Activated CD4-positive, alpha-beta T cell treated with anti-CD3 and anti-CD28 coated beads, Interleukin-2, amount 50 U/mL, for 4 hours (primary cell): ENCODE measurements around the gene ADAMTS13.
"Not testable (repeated sequence)": the region's sequence is repeated elsewhere in the genome, so short reads cannot be mapped to it uniquely, and the experiment has no call there.

Experiments
- DNase-seq, 2 experiments: peaks; one replicate each; pipeline ENCODE4 v3.0.0-alpha.2; 2020

The ADAMTS13 gene

GRCh38 chr9:133421615-133422542 lies at the start of gene ADAMTS13:
TSS of gene ADAMTS13 (plus strand) at chr9:133422367. CDS start at chr9:133422444, 77 bp downstream.
- no peak for DNase-seq

GRCh38 chr9:133374612-133375115 lies 47.5 kb upstream of the ADAMTS13 start:
- no peak for DNase-seq

- no peak for DNase-seq
These were observed 46.9 kb upstream of the ADAMTS13 start for GRCh38 chr9:133375116-133375723.

GRCh38 chr9:133375724-133376654 lies 46.2 kb upstream of the ADAMTS13 start, which contains the start of the genes STKLD1 and SURF4:
TSS of gene STKLD1 (plus strand) at chr9:133376366. CDS start at chr9:133376474, 108 bp downstream.
TSS of gene SURF4 (minus strand) at chr9:133376060. CDS start at chr9:133375969, 91 bp downstream.
- peak; percentile 90 to 91 for DNase-seq

DNA sequence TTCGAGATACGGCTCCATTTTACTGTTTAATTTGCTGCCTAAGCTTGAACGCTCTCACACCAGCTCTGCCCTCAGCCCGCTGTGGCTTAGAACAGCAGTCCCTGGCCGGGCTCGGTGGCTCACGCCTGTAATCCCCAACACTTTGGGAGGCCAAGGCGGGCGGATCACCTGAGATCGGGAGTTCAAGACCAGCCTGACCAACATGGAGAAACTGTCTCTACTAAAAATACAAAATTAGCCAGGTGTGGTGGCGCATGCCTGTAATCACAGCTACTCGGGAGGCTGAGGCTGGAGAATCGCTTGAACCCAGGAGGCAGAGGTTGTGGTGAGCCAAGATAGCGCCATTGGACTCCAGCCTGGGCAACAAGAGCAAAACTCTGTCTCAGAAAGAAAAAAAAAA lies 44.9 kb upstream of the ADAMTS13 start:
- DNase-seq = not testable (repeated sequence)

DNA sequence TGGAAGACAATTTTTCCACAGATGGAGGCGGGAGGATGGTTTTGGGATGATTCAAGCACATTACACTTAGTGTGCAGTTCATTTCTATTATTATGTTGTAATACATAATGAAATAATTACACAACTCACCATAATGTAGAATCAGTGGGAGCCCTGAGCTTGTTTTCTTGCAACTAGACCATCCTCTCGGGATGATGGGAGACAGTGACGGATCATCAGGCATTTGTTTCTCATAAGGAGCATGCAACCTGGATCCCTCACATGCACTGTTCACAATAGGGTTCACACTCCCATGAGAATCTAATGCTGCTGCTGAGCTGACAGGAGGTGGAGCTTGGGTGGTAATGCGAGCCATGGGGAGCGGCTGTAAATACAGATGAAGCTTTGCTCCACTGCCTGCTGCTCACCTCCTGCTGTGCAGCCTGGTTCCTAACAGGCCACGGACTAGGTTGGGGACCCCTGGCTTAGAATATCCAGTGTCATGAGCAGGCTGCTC lies 44.4 kb upstream of the ADAMTS13 start:
- DNase-seq = no peak

DNA sequence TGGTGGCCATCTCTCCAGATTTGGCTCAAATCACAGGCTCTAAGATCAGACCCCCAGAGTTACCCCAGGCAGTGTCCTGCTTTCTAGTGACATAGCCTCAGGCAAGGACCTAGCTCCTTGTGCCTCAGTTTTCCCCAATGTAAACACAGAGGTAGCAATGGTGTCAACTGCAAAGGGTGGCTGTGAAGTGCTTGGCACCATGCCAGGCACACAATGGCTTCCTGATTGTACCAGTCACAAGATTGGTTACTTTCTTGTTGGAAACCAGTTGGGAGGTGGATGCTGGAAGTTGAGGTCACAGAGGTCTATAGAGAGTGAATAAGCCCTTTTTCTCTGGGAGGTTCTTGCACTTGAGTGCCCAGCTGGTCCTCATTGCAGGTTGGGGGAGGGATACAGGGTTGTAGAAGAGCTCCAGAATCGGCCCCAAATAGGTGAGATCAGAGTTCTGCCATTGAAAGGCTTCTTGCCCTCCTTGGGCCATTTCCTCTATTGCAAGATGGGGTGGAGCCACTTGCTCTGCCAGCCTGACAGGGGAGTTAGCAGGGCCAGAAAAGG lies 43.7 kb upstream of the ADAMTS13 start:
- DNase-seq = no peak

- no peak for DNase-seq
These were observed 42.7 kb upstream of the ADAMTS13 start for GRCh38 chr9:133379153-133380086.

DNA sequence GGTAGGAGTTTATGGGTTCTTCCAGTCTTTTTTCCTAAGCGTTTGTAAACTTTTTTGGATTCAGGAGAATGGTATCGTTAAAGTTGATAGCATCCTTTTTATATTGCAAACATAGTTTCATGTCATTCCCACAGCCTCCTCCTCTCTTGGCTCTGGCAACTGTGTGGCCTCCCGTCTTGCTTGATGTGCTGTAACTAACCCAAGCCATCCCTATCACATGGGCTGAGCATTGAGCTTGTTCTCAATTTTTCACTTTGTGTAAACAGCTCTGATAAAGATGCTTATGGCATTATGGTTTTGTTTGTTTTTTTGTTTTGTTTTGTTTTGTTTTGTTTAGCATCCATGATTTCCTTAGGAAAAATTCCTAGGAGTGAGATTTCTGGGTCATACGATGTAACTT lies 41.4 kb upstream of the ADAMTS13 start:
- no peak for DNase-seq

GRCh38 chr9:133382507-133383141 lies 39.5 kb upstream of the ADAMTS13 start:
- DNase-seq = no peak

DNA sequence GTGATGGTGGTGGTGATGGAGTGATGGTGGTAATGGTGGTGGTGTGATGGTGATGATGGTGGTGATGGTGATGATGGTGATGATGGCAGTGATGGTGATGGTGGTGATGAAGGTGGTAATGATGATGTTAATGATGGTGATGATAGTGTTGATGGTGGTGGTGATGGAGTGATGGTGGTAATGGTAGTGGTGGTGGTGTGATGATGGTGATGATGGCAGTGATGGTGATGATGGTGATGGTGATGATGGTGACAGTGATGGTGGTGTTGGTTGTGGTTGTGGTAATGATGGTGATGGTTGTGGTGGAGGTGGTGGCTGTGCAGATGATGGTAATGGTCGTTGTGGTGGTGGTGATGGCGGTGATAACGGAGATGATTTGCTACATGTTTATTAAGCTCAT lies 38.7 kb upstream of the ADAMTS13 start:
- DNase-seq = no peak

- no peak for DNase-seq
These were observed 37.3 kb upstream of the ADAMTS13 start for GRCh38 chr9:133384736-133385321.

DNA sequence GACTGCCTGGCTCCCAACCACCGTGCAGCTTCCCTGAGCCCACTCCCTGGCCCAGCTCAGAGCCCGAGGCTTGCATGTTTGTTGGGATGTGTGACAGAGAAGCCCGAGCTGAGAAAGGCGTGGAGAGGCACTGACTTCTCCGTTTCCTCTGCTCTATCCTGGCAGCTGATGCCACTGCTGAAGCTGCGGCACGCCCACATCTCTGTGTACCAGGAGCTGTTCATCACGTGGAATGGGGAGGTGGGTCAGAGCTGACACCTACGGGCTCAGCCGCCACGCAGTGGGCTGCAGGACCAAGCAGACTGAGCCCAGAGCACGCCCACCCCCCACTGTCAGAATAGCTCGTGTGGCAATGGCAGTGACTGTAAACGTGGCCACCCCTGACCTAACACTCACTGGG lies 36.7 kb upstream of the ADAMTS13 start:
- no peak for DNase-seq

- DNase-seq = no peak
These were observed 35.8 kb upstream of the ADAMTS13 start for GRCh38 chr9:133386338-133386737.

- DNase-seq = no peak
These were observed 34.5 kb upstream of the ADAMTS13 start for GRCh38 chr9:133387680-133388079.

- no peak for DNase-seq
These were observed 33.1 kb upstream of the ADAMTS13 start for GRCh38 chr9:133389025-133389557.

GRCh38 chr9:133389562-133389961 lies 32.6 kb upstream of the ADAMTS13 start:
- DNase-seq = no peak

GRCh38 chr9:133390713-133391112 lies 31.5 kb upstream of the ADAMTS13 start:
- DNase-seq = no peak

- DNase-seq = not testable (repeated sequence)
These were observed 30.7 kb upstream of the ADAMTS13 start for GRCh38 chr9:133391449-133391848.

DNA sequence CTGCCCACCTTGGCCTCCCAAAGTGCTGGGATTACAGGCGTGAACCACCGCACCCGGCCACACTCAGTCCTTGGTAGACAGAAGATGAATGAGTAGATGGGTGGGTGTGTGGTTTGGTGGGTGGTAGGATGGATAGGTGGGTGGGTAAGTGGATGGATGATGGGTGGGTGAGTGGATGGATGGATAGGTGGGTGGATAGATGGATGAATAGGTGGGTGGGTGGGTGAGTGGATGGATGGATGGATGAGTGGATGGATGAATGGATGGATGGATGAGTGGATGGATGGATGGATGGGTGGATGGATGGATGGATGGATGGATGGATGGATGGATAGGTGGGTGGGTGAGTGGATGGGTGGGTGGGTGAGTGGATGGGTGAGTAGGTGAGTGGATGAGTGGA lies 29.9 kb upstream of the ADAMTS13 start:
- not testable (repeated sequence) for DNase-seq
